ENCODE results near the gene TBX3. TPM values are rescaled to one million over a fixed set of nuclear protein-coding genes. Genes with fewer than 3 reads are reported as not detected.

The TBX3 gene
- total and polyA plus RNA-seq, 2 donors from 2014 or later, result 10.5 to 18.0 TPM

- peak overlapping the region in 1 of 3 donors; percentile 16 for H3K4me3 ChIP-seq (ENCODE audit: low read length in 3 of 3)
- H3K27ac ChIP-seq (ENCODE audit: low read depth in 2 of 2, low read length in 2 of 2), result no peak overlapping the region
- FAIRE-seq, result no peak
Observed at GRCh38 chr12:114686426-114686772, 2.4 kb upstream of the TBX3 start.

GRCh38 chr12:114685869-114686268 is 1.9 kb upstream of the TBX3 start:
- FAIRE-seq, result no peak
- no peak overlapping the region for H3K27ac ChIP-seq (ENCODE audit: low read depth in 2 of 2, low read length in 2 of 2)

More at GRCh38 chr12:114686426-114686772, 2.4 kb upstream of the TBX3 start:
- no peak for TF ChIP-seq CTCF (IDR thresholded peaks at IDR 0.05; ENCODE audit: borderline replicate concordance, extremely low read depth, insufficient read depth)
- Histone ChIP-seq H3K9ac (ENCODE audit: low read length in 3 of 3) (peak overlapping the region in 1 of 3 donors; percentile 12), H3K9me3 (ENCODE audit: control insufficient read depth in 2 of 3, insufficient read depth in 1 of 3, low read length in 3 of 3) (no peaks in the 10 kb centered on the region), H3K4me1 (ENCODE audit: control insufficient read depth in 2 of 3, insufficient read depth in 2 of 3, low read depth in 1 of 3, low read length in 3 of 3) (peaks cover 0 to 5% (median 0%) of the 10 kb centered on the region in 3 donors), H3K27me3 (ENCODE audit: control insufficient read depth, insufficient read depth, low read length) (peaks cover 31% of the 10 kb centered on the region), H3K36me3 (ENCODE audit: control insufficient read depth in 2 of 3, insufficient read depth in 3 of 3, low read length in 3 of 3) (no peaks in the 10 kb centered on the region)
- peak in 4 of 5 donors; percentile 31 to 69 (median 51) for DNase-seq
- intact Hi-C loops (cut with DNase I), result no loop called here

GRCh38 chr12:114685320-114685781 is 1.4 kb upstream of the TBX3 start:
- DNase-seq (peak in 3 of 5 donors; percentile 15 to 74 (median 71)), FAIRE-seq (no peak)
- Histone ChIP-seq H3K4me3 (ENCODE audit: low read length in 3 of 3) (peak overlapping the region in 2 of 3 donors; percentile 64 to 78), H3K27ac (ENCODE audit: low read depth in 2 of 2, low read length in 2 of 2) (peak overlapping the region in 1 of 2 donors; percentile 43), H3K36me3 (ENCODE audit: control insufficient read depth in 2 of 3, insufficient read depth in 3 of 3, low read length in 3 of 3) (peaks cover 0 to 4% (median 0%) of the 10 kb centered on the region in 3 donors), H3K9me3 (ENCODE audit: control insufficient read depth in 2 of 3, insufficient read depth in 1 of 3, low read length in 3 of 3) (no peaks in the 10 kb centered on the region), H3K27me3 (ENCODE audit: control insufficient read depth, insufficient read depth, low read length) (peaks cover 27% of the 10 kb centered on the region), H3K4me1 (ENCODE audit: control insufficient read depth in 2 of 3, insufficient read depth in 2 of 3, low read depth in 1 of 3, low read length in 3 of 3) (peaks cover 0 to 5% (median 0%) of the 10 kb centered on the region in 3 donors), H3K9ac (ENCODE audit: low read length in 3 of 3) (peak overlapping the region in 1 of 3 donors; percentile 61)
- intact Hi-C loops (cut with DNase I), result no loop called here
- no peak for TF ChIP-seq CTCF (IDR thresholded peaks at IDR 0.05; ENCODE audit: borderline replicate concordance, extremely low read depth, insufficient read depth)

More at GRCh38 chr12:114685869-114686268, 1.9 kb upstream of the TBX3 start:
- no peaks in the 10 kb centered on the region for H3K9me3 ChIP-seq (ENCODE audit: control insufficient read depth in 2 of 3, insufficient read depth in 1 of 3, low read length in 3 of 3)
- intact Hi-C loops (cut with DNase I), result no loop called here
- no peak overlapping the region for H3K9ac ChIP-seq (ENCODE audit: low read length in 3 of 3)
- H3K4me1 ChIP-seq (ENCODE audit: control insufficient read depth in 2 of 3, insufficient read depth in 2 of 3, low read depth in 1 of 3, low read length in 3 of 3), result peaks cover 0 to 5% (median 0%) of the 10 kb centered on the region in 3 donors
- DNase-seq, result peak in 4 of 5 donors; percentile 38 to 85 (median 77)
- no peak for TF ChIP-seq CTCF (IDR thresholded peaks at IDR 0.05; ENCODE audit: borderline replicate concordance, extremely low read depth, insufficient read depth)
- H3K36me3 ChIP-seq (ENCODE audit: control insufficient read depth in 2 of 3, insufficient read depth in 3 of 3, low read length in 3 of 3), result peaks cover 0 to 2% (median 0%) of the 10 kb centered on the region in 3 donors
- no peak overlapping the region for H3K4me3 ChIP-seq (ENCODE audit: low read length in 3 of 3)
- H3K27me3 ChIP-seq (ENCODE audit: control insufficient read depth, insufficient read depth, low read length), result peaks cover 30% of the 10 kb centered on the region
